Sigmoid colon (tissue), 7 donors: Measurements from ENCODE around the gene PNKD. TPM values are rescaled to one million over a fixed set of nuclear protein-coding genes. Genes with fewer than 3 reads are reported as not detected.

ENCODE experiments used
- DNase-seq: peaks from one replicate; pipeline ENCODE4 v3.0.0-alpha.2; 2019
- H3K27ac ChIP-seq, 4 donors: fragments of 200-600 bp; sonication (generic); one replicate each; pipeline ENCODE4 v1.5.1; 2016 to 2019; ENCODE audit warnings: mild to moderate bottlenecking in 1 of 4
- H3K27me3 ChIP-seq, 3 donors: fragments of 200-600 bp; sonication (generic); one replicate each; pipeline ENCODE4 v1.5.1; 2019; ENCODE audit warnings: mild to moderate bottlenecking in 1 of 3
- H3K36me3 ChIP-seq, 4 donors: fragments of 200-600 bp; sonication (generic); one replicate each; pipeline ENCODE4 v1.5.1; 2016 to 2019
- H3K4me1 ChIP-seq, 4 donors: fragments of 200-600 bp; sonication (generic); one replicate each; pipeline ENCODE4 v1.5.1; 2017 to 2019
- H3K4me3 ChIP-seq, 4 donors: fragments of 200-600 bp; sonication (generic); one replicate each; pipeline ENCODE4 v1.5.1; 2017 to 2019; ENCODE audit warnings: mild to moderate bottlenecking in 2 of 4, moderate library complexity in 1 of 4
- H3K9me3 ChIP-seq, 4 donors: fragments of 200-600 bp in 3 of 4; sonication (generic) in 3 of 4; one replicate each; pipeline versions ENCODE4 v1.5.1 to v1.6.1; 2013 to 2019
- EP300 ChIP-seq, 4 donors: sonication (generic); formaldehyde crosslinking; IDR thresholded peaks; one replicate each; pipeline ENCODE4 v1.6.1; 2017; ENCODE audit warnings: antibody characterized with exemption in 4 of 4
- POLR2A ChIP-seq, 2 donors: fragments of 450-650 bp; IDR thresholded peaks; one replicate each; pipeline ENCODE4 v1.6.1; 2016; ENCODE audit warnings: antibody characterized with exemption in 2 of 2, mild to moderate bottlenecking in 2 of 2, moderate library complexity in 2 of 2
- POLR2AphosphoS5 ChIP-seq, 4 donors: sonication (generic); formaldehyde crosslinking; IDR thresholded peaks; one replicate each; pipeline ENCODE4 v1.6.1; 2017; ENCODE audit warnings: antibody characterized with exemption in 4 of 4
- WGBS, 2 donors: extraction: QIAGEN DNeasy Blood & Tissue Kit; methylation state at CpG; one replicate each; pipeline ENCODE4 v1.1.7; 2013; 5-methylcytosine and 5-hydroxymethylcytosine counted together
- intact Hi-C: fragments of 100-400 bp; cut with DNase I; formaldehyde crosslinking; loops from one replicate; pipeline ENCODE4 v1.15.1; 2023
- polyA plus RNA-seq, 3 donors: library from polyadenylated mRNA; stranded (reverse); fragments of 200-250 nt; gene quantifications; one replicate each; pipeline ENCODE4 v1.2.3, GENCODE V29; 2013
- total RNA-seq, 4 donors: library from RNA; depleted of rRNA; stranded (reverse); fragments of >200 nt; gene quantifications; one replicate each; pipeline ENCODE4 v1.1.0, GENCODE V29; 2016
- TF ChIP-seq, protein P1 (sequence below), 4 experiments: fragments of 450-650 bp in 3 of 4; fragments of 200-600 bp in 1 of 4; IDR thresholded peaks; one replicate each; pipeline ENCODE4 v1.5.1; 2016 to 2019; ENCODE audit warnings: antibody characterized with exemption in 4 of 4, mild to moderate bottlenecking in 3 of 4, moderate library complexity in 2 of 4
- donor health status: healthy with polysubstance abuse.
- donor health status: Bipolar disorder and iron deficiency.
- donor health status: healthy.

The PNKD gene
- total and polyA plus RNA-seq, 7 donors, result 46.8 to 199 (median 95.1) TPM

DNA sequence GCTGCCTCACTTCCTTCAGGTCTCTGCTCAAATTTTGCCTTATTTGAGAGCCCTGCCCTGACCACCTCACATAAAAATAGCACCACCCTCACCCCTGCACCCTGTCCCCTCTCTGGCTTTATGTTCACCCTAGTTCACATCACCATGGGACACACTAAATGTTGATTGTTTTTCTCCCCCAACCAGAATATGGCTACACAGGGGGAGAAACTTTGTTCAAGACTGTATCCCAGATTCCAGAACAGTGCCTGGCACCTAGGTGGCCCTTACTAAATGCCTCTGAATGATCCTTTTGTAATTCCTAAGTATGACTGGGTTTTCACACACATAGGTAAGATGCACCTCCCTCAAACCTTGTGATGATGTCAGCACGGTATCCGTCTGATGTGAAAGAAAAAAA lies 58.0 kb downstream of the PNKD start:
- intact Hi-C loops, result no loop called here
- Histone ChIP-seq H3K9me3 (no peaks in the 10 kb centered on the region), H3K36me3 (no peaks in the 10 kb centered on the region), H3K4me3 (no peak overlapping the region), H3K27me3 (no peaks in the 10 kb centered on the region), H3K4me1 (peaks cover 0 to 10% (median 9%) of the 10 kb centered on the region in 4 donors), H3K27ac (no peak overlapping the region)
- 93 to 95% methylated on average over 2 of the region's 2 CpGs for WGBS, 2 donors
- DNase-seq, result no peak
- TF ChIP-seq POLR2A (IDR thresholded peaks at IDR 0.05), result no peak
- TF ChIP-seq, protein P1, sequence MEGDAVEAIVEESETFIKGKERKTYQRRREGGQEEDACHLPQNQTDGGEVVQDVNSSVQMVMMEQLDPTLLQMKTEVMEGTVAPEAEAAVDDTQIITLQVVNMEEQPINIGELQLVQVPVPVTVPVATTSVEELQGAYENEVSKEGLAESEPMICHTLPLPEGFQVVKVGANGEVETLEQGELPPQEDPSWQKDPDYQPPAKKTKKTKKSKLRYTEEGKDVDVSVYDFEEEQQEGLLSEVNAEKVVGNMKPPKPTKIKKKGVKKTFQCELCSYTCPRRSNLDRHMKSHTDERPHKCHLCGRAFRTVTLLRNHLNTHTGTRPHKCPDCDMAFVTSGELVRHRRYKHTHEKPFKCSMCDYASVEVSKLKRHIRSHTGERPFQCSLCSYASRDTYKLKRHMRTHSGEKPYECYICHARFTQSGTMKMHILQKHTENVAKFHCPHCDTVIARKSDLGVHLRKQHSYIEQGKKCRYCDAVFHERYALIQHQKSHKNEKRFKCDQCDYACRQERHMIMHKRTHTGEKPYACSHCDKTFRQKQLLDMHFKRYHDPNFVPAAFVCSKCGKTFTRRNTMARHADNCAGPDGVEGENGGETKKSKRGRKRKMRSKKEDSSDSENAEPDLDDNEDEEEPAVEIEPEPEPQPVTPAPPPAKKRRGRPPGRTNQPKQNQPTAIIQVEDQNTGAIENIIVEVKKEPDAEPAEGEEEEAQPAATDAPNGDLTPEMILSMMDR (IDR thresholded peaks at IDR 0.05), result no peak
- TF ChIP-seq POLR2AphosphoS5 (IDR thresholded peaks at IDR 0.05), result no peak
- TF ChIP-seq EP300 (IDR thresholded peaks at IDR 0.05), result no peak

DNA sequence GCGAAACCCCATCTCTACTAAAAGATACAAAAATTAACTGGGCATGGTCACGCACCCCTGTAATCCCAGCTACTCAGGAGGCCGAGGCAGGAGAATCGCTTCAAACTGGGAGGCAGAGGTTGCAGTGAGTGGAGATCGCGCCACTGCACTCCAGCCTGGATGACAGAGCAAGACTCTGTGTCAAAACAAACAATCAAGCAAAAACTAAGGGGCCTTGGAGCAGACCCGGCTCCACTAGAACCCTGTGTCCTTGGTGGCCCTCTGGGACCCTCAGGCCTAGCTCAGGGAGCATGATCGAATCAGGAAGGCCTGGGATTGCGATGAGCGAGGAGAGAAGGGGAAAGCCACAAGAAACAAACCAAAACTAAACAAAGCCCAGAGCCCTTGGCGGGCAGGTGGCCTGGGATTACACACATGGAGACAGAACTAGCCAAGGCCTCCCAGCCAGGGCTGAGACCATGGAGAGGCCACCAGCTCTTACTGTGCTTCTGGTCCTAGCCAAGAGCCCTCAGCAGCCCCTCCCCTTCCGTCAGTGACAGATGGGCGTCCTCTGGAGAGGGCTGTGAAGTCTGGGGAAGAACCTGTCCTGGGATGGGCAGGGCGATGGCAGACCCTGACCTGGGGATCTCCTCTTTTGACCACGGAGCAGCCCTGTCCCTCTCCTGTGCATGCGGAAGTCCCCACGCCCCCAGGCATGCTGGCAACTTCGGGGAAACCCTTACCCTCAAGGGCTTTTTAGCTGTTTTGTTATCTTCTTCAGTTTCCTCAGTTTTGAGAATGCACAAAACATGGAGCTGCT lies 58.9 kb downstream of the PNKD start:
- no peaks in the 10 kb centered on the region for H3K27me3 ChIP-seq
- DNase-seq, result no peak
- intact Hi-C loops, result no loop called here
- H3K4me1 ChIP-seq, result peaks cover 0 to 2% (median under 1%) of the 10 kb centered on the region in 4 donors
- H3K36me3 ChIP-seq, result no peaks in the 10 kb centered on the region
- H3K27ac ChIP-seq, result no peak overlapping the region
- 81 to 86% methylated on average over 18 of the region's 18 CpGs for WGBS, 2 donors
- H3K9me3 ChIP-seq, result no peaks in the 10 kb centered on the region
- TF ChIP-seq, protein P1 (IDR thresholded peaks at IDR 0.05), result no peak
- TF ChIP-seq EP300 (IDR thresholded peaks at IDR 0.05) (no peak), POLR2A (IDR thresholded peaks at IDR 0.05) (no peak), POLR2AphosphoS5 (IDR thresholded peaks at IDR 0.05) (no peak)
- no peak overlapping the region for H3K4me3 ChIP-seq

DNA sequence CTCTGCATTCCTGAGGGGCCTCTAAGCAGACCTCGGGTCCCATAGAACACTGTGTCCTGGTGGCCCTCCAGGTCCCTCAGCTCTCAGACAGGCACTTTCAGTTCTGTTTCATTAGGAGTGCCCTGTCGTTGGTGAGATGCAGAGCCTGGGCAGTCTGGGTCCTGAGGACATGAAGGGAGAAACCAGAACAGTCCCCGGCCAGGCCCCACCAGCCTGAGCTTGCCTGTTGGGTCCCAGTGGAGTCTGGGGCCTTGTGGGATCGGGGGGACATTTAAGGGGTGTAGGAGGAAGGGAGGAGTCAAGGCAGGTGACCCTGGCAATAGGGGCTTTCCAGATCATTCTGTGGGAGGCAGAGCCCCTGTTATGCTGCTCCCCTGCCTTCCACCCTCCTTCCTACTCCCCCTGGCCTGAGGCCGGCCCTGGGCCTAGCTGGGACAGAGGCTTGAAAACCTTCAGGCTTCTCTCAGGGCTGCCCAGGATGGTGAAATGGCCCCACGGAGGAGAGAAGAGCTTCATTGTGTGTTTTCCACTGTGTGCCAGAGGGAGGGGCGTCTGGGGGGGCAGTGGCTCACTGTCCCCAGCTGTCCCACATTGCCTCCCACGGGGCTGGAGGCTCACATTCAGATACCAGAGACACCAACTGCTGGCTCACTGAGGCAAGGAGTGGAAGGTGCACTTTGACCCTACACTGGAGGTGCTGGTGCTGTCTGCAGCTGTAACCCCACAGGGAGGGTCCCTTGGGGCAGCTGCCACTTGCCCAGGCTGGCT lies 59.7 kb downstream of the PNKD start:
- Histone ChIP-seq H3K27me3 (no peaks in the 10 kb centered on the region), H3K4me3 (no peak overlapping the region), H3K4me1 (no peaks in the 10 kb centered on the region), H3K27ac (no peak overlapping the region), H3K9me3 (no peaks in the 10 kb centered on the region), H3K36me3 (no peaks in the 10 kb centered on the region)
- WGBS, 2 donors, result 65% methylated on average over 8 of the region's 8 CpGs
- DNase-seq, result no peak
- no peak for TF ChIP-seq POLR2AphosphoS5 (IDR thresholded peaks at IDR 0.05)
- no peak for TF ChIP-seq POLR2A (IDR thresholded peaks at IDR 0.05)
- TF ChIP-seq EP300 (IDR thresholded peaks at IDR 0.05), result no peak
- intact Hi-C loops, result no loop called here

DNA sequence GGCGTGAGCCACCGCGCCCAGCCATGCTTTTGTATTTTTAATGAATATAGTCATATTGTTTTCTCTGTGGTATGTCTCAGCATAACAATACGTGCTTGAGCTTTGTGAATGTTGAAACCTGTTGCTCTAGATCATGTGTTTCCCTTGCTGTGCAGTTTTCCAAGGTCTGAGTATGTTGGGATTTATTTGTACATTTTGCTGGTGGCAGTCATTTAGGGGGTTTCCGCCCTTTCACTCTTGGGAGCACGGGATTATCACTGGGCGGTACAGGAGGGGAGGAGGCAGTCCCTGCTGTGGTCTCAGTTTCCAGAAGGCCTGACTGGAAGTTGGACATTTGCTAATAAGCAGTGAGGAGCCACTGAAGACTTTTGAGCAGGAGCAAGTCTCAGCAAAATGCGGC lies 61.4 kb downstream of the PNKD start:
- no peak for DNase-seq
- TF ChIP-seq EP300 (IDR thresholded peaks at IDR 0.05), result no peak
- TF ChIP-seq, protein P1 (IDR thresholded peaks at IDR 0.05), result no peak
- no peak for TF ChIP-seq POLR2A (IDR thresholded peaks at IDR 0.05)
- TF ChIP-seq POLR2AphosphoS5 (IDR thresholded peaks at IDR 0.05), result no peak
- H3K4me1 ChIP-seq, result no peaks in the 10 kb centered on the region
- no peaks in the 10 kb centered on the region for H3K36me3 ChIP-seq
- WGBS, 2 donors, result 79 to 83% methylated on average over 8 of the region's 8 CpGs
- H3K27ac ChIP-seq, result peak overlapping the region in 2 of 4 donors; percentile 27 to 56
- intact Hi-C loops, result no loop called here
- H3K4me3 ChIP-seq, result no peak overlapping the region
- H3K27me3 ChIP-seq, result no peaks in the 10 kb centered on the region
- H3K9me3 ChIP-seq, result no peaks in the 10 kb centered on the region

DNA sequence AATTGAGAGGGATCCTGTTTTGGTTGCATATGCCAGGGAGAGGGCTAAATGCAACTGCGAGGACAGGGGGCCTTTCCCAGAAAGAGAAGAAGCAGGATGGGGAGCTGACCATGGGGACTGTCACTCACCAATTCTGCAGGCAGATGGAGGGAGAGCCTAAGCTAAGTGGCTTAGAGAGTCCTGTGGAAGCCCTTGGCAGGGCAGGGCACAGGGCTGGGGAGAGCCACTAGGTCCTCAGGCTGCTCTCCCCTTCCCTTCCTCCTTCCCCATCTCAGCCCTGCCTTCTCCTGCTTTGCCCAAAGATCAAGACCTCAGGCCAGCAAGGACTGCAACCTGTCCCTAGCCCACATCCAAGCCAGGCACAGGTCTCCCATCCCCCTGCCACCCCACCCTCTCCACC lies 62.0 kb downstream of the PNKD start:
- Histone ChIP-seq H3K27ac (peak overlapping the region; percentile 14 to 56 (median 34)), H3K36me3 (no peaks in the 10 kb centered on the region), H3K4me3 (no peak overlapping the region), H3K27me3 (no peaks in the 10 kb centered on the region), H3K4me1 (no peaks in the 10 kb centered on the region), H3K9me3 (no peaks in the 10 kb centered on the region)
- WGBS, 2 donors, result 90 to 96% methylated on average over 1 of the region's 1 CpG
- intact Hi-C loops, result no loop called here
- no peak for TF ChIP-seq POLR2AphosphoS5 (IDR thresholded peaks at IDR 0.05)
- TF ChIP-seq, protein P1 (IDR thresholded peaks at IDR 0.05), result no peak
- no peak for TF ChIP-seq EP300 (IDR thresholded peaks at IDR 0.05)
- TF ChIP-seq POLR2A (IDR thresholded peaks at IDR 0.05), result no peak
- DNase-seq, result no peak
